ENCODE measurements around the gene ZMYM2.

The ZMYM2 gene

DNA sequence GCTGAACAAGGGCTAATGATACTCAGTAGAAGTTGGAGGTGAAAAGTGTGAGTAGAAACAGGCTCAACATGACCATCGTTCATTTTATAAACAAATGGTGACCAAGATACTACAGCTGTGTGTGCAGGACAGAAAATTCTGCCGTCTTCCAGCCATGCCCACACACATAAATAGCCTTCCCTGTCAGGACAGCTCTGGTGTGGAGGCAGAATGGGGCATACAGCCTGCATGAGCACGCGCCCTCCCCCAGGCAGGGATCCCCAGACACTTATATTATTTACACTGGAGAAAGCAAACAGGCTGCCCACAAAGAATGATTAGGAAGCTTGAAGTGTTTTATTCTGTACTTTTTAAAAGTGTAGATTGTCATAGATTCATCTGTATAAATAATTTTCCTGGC, 182.0 kb downstream of the ZMYM2 start:
- peaks cover 14% of the 10 kb centered on the region for H3K27me3 ChIP-seq
- H3K4me3 ChIP-seq: no peak overlapping the region

More for the DNA sequence above, 182.0 kb downstream of the ZMYM2 start:
- H3K9me3 ChIP-seq: peaks cover 5% of the 10 kb centered on the region; the same call in 1 of the 2 replicates
- H3K9ac ChIP-seq: no peak overlapping the region
- H4K20me1 ChIP-seq: no peaks in the 10 kb centered on the region
- no peaks in the 10 kb centered on the region for H3K36me3 ChIP-seq
- no peaks in the 10 kb centered on the region for H3K4me1 ChIP-seq
- no peak for TF ChIP-seq Cebpa-rat (IDR thresholded peaks at IDR 0.05)
- H3K4me2 ChIP-seq: no peak overlapping the region
- H3K27ac ChIP-seq: no peak overlapping the region
